PC-9 (cell line): Measurements from ENCODE around the gene KCNE4.

Experiments used
- EZH2 ChIP-seq: fragments of 200-600 bp; sonication (generic); IDR thresholded peaks from 2 replicates; pipeline ENCODE4 v1.8.0; 2017; ENCODE audit warnings: antibody characterized with exemption, low read depth
- TF ChIP-seq, protein P1 (sequence below): fragments of 200-600 bp; sonication (generic); conservative IDR thresholded peaks from 2 replicates; pipeline ENCODE4 v1.6.1; 2017; ENCODE audit warnings: mixed run types, antibody characterized with exemption, mild to moderate bottlenecking, moderate library complexity

DNA sequence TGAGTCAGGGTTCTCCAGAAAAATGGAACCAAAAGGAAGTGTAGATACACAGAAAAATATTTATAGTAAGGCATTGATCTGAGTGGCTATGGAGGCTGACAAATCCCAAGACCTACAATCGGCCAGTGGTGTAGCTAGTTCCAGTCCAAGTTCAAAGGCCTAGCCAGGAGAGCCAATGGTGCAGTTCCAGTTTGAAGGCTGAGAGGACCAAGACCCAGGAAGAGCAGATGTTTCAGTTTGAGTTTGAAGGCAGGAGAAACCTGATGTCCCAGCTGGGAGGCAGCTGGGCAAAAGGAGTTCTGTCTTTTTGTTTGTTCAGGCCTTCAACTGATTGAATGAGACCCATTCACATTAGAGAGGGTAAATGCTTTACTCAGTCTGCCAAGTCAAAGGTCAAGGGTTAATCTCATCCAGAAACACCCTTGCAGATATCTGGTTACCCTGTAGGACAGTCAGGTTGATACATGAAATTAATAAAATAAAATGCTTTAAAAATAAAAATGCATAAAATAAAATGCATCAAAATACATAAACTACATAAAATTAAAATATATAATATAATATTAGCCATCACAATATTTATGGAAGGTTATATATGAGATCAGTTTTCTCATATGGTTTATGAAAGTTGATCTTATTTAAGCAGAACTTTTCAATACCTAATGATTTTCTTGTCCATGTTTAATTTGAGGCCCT, 38.7 kb downstream of the KCNE4 start:
- TF ChIP-seq, protein P1, sequence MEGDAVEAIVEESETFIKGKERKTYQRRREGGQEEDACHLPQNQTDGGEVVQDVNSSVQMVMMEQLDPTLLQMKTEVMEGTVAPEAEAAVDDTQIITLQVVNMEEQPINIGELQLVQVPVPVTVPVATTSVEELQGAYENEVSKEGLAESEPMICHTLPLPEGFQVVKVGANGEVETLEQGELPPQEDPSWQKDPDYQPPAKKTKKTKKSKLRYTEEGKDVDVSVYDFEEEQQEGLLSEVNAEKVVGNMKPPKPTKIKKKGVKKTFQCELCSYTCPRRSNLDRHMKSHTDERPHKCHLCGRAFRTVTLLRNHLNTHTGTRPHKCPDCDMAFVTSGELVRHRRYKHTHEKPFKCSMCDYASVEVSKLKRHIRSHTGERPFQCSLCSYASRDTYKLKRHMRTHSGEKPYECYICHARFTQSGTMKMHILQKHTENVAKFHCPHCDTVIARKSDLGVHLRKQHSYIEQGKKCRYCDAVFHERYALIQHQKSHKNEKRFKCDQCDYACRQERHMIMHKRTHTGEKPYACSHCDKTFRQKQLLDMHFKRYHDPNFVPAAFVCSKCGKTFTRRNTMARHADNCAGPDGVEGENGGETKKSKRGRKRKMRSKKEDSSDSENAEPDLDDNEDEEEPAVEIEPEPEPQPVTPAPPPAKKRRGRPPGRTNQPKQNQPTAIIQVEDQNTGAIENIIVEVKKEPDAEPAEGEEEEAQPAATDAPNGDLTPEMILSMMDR, result no peak
- no peak for TF ChIP-seq EZH2
